NCI-H460 (cell line): ENCODE measurements around the gene MCC. TPM values are rescaled to one million over a fixed set of nuclear protein-coding genes. Genes with fewer than 3 reads are reported as not detected.

Source experiments
- DNase-seq: peaks from one replicate; pipeline ENCODE4 v3.0.0-alpha.2; 2016; ENCODE audit warnings: low read depth; ENCODE audit errors: extremely low read depth
- total RNA-seq: library from RNA; depleted of rRNA; stranded (reverse); fragments of >200 nt; shearing (Covaris generic); gene quantifications from 2 replicates; pipeline ENCODE4 v1.2.3, GENCODE V29; 2014

MCC gene
- total RNA-seq, 1 experiment from 2014 or later = 19.5 TPM

- DNase-seq = no peak
Measured at GRCh38 chr5:113164021-113164420, 324.2 kb downstream of the MCC start.

- DNase-seq = peak; percentile 16
Measured at GRCh38 chr5:113163328-113163727, 324.9 kb downstream of the MCC start.

- peak; percentile 36 for DNase-seq
Measured at GRCh38 chr5:113162770-113163169, 325.5 kb downstream of the MCC start.

- no peak for DNase-seq
Measured at GRCh38 chr5:113162208-113162607, 326.0 kb downstream of the MCC start.

- DNase-seq = no peak
Measured at GRCh38 chr5:113161806-113162205, 326.4 kb downstream of the MCC start.

GRCh38 chr5:113157886-113158285 lies 330.4 kb downstream of the MCC start:
- no peak for DNase-seq

- no peak for DNase-seq
Measured at GRCh38 chr5:113156271-113156877, 331.9 kb downstream of the MCC start.

- no peak for DNase-seq
Measured at GRCh38 chr5:113153512-113154097, 334.6 kb downstream of the MCC start.

- DNase-seq = no peak
Measured at GRCh38 chr5:113152380-113152740, 335.9 kb downstream of the MCC start.

- DNase-seq = no peak
Measured at GRCh38 chr5:113151641-113152379, 336.4 kb downstream of the MCC start.

- DNase-seq = no peak
Measured at GRCh38 chr5:113150821-113151220, 337.4 kb downstream of the MCC start.

GRCh38 chr5:113150221-113150620 lies 338.0 kb downstream of the MCC start:
- DNase-seq = no peak

GRCh38 chr5:113147537-113147936 lies 340.7 kb downstream of the MCC start:
- no peak for DNase-seq

GRCh38 chr5:113147101-113147508 lies 341.1 kb downstream of the MCC start:
- no peak for DNase-seq

- DNase-seq = no peak
Measured at GRCh38 chr5:113145757-113146387, 342.4 kb downstream of the MCC start.

GRCh38 chr5:113142186-113142585 lies 346.1 kb downstream of the MCC start:
- DNase-seq = no peak

GRCh38 chr5:113140837-113141671 lies 347.2 kb downstream of the MCC start:
- DNase-seq = no peak

GRCh38 chr5:113133211-113133975 lies 354.9 kb downstream of the MCC start:
- DNase-seq = no peak

- DNase-seq = no peak
Measured at GRCh38 chr5:113132564-113132963, 355.7 kb downstream of the MCC start.
